ENCODE results near the gene EXOC6B. TPM values are rescaled to one million over a fixed set of nuclear protein-coding genes. Genes with fewer than 3 reads are reported as not detected.

Gene EXOC6B
- total RNA-seq, 4 donors from 2014 or later, result 54.0 to 121 (median 78.7) TPM

GRCh38 chr2:72273384-72273783 is 552.4 kb downstream of the EXOC6B start:
- 38% methylated on average over 1 of the region's 1 CpG for WGBS
- Histone ChIP-seq H3K4me3 (no peak overlapping the region), H3K27ac (no peak overlapping the region), H3K27me3 (no peaks in the 10 kb centered on the region), H3K36me3 (no peaks in the 10 kb centered on the region), H3K4me1 (peaks cover 13% of the 10 kb centered on the region), H3K9me3 (no peaks in the 10 kb centered on the region)
- no peak for TF ChIP-seq POLR2A (IDR thresholded peaks at IDR 0.05)
- no peak for TF ChIP-seq POLR2AphosphoS5 (IDR thresholded peaks at IDR 0.05)
- TF ChIP-seq EP300 (IDR thresholded peaks at IDR 0.05), result no peak
- no peak for TF ChIP-seq CTCF (IDR thresholded peaks at IDR 0.05)
- no peak for DNase-seq (ENCODE audit: low spot score in 2 of 2)

GRCh38 chr2:72271766-72272641 is 553.8 kb downstream of the EXOC6B start:
- 31% methylated on average over 5 of the region's 5 CpGs for WGBS
- Histone ChIP-seq H3K27ac (no peak overlapping the region), H3K4me3 (no peak overlapping the region), H3K4me1 (peaks cover 13% of the 10 kb centered on the region), H3K9me3 (no peaks in the 10 kb centered on the region), H3K36me3 (no peaks in the 10 kb centered on the region), H3K27me3 (no peaks in the 10 kb centered on the region)
- no peak for TF ChIP-seq POLR2AphosphoS5 (IDR thresholded peaks at IDR 0.05)
- no peak for DNase-seq (ENCODE audit: low spot score in 2 of 2)

- no peak for DNase-seq (ENCODE audit: low spot score in 2 of 2)
- Histone ChIP-seq H3K4me1 (peaks cover 13% of the 10 kb centered on the region), H3K27me3 (no peaks in the 10 kb centered on the region), H3K36me3 (no peaks in the 10 kb centered on the region), H3K4me3 (no peak overlapping the region), H3K27ac (no peak overlapping the region), H3K9me3 (no peaks in the 10 kb centered on the region)
- 78% methylated on average over 1 of the region's 1 CpG for WGBS
- TF ChIP-seq CTCF (IDR thresholded peaks at IDR 0.05) (no peak), POLR2A (IDR thresholded peaks at IDR 0.05) (no peak), EP300 (IDR thresholded peaks at IDR 0.05) (no peak), POLR2AphosphoS5 (IDR thresholded peaks at IDR 0.05) (no peak)
These were observed 554.6 kb downstream of the EXOC6B start for GRCh38 chr2:72271276-72271614.

GRCh38 chr2:72270556-72271275 is 555.1 kb downstream of the EXOC6B start:
- DNase-seq (ENCODE audit: low spot score in 2 of 2), result no peak
- H3K4me1 ChIP-seq, result peaks cover 13% of the 10 kb centered on the region
- H3K4me3 ChIP-seq, result no peak overlapping the region
- H3K27ac ChIP-seq, result no peak overlapping the region
- WGBS, result 91% methylated on average over 1 of the region's 1 CpG
- TF ChIP-seq POLR2A (IDR thresholded peaks at IDR 0.05) (no peak), POLR2AphosphoS5 (IDR thresholded peaks at IDR 0.05) (no peak), CTCF (IDR thresholded peaks at IDR 0.05) (no peak), EP300 (IDR thresholded peaks at IDR 0.05) (no peak)
- H3K36me3 ChIP-seq, result no peaks in the 10 kb centered on the region
- no peaks in the 10 kb centered on the region for H3K9me3 ChIP-seq
- no peaks in the 10 kb centered on the region for H3K27me3 ChIP-seq

GRCh38 chr2:72263776-72264060 is 562.1 kb downstream of the EXOC6B start:
- Histone ChIP-seq H3K9me3 (no peaks in the 10 kb centered on the region), H3K27me3 (no peaks in the 10 kb centered on the region), H3K27ac (no peak overlapping the region), H3K4me3 (no peak overlapping the region), H3K4me1 (peaks cover 5% of the 10 kb centered on the region), H3K36me3 (no peaks in the 10 kb centered on the region)
- TF ChIP-seq POLR2A (IDR thresholded peaks at IDR 0.05) (no peak), POLR2AphosphoS5 (IDR thresholded peaks at IDR 0.05) (no peak), EP300 (IDR thresholded peaks at IDR 0.05) (no peak), CTCF (IDR thresholded peaks at IDR 0.05) (no peak)
- no peak for DNase-seq (ENCODE audit: low spot score in 2 of 2)

Data from suprapubic skin (tissue), 4 donors.